ENCODE results near the gene CCDC69.
A peak's percentile ranks its signal among the peaks of the same experiment; 100 is the strongest.
"Not testable (repeated sequence)": the region's sequence is repeated elsewhere in the genome, so short reads cannot be mapped to it uniquely, and the experiment has no call there.

The CCDC69 gene, protein sequence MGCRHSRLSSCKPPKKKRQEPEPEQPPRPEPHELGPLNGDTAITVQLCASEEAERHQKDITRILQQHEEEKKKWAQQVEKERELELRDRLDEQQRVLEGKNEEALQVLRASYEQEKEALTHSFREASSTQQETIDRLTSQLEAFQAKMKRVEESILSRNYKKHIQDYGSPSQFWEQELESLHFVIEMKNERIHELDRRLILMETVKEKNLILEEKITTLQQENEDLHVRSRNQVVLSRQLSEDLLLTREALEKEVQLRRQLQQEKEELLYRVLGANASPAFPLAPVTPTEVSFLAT

DNA sequence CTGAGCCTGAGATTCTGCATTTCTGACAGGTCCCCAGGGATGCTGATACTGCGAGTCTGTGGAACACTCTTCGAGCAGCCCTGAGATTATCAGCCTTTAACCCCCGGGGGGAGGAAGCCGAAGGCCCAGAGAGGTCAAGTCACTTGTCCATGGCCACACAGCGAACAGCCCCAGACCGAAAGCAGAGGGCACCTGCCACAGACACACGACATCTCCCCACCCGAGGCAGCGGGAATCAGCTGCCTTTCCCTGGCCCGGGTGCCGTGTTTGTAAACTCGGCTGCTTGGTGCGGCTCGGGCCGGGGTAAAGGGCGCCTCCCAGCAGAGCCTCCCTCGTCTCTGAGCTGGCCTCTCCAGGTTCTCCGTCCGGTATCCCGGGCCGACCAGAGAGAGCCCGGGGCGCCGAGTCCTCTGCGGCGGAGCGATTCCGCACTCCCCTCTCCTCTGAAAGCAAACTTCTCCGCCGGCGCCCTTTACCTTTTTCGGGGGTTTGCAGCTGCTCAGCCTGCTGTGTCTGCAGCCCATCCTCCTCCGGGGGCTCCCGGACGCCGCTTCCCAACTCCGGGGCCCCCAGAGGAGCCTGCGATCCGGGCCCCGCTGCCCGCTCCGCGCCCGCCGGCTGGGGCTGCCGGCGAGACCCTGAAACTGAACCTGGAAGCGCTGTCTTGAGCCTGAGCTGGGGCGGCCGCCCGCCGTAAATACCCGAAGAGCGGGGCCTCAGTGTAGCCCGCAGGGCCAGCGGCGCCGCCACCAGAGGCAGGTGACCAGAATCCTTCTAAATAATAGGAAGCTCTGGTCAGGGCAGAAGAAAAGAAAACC, at the start of gene CCDC69:
Gene CCDC69, minus strand, starts transcription at position 646 of the 818 bp plus-strand sequence. Its CDS starts 122 bp downstream, at position 524.
- no peak for DNase-seq

DNA sequence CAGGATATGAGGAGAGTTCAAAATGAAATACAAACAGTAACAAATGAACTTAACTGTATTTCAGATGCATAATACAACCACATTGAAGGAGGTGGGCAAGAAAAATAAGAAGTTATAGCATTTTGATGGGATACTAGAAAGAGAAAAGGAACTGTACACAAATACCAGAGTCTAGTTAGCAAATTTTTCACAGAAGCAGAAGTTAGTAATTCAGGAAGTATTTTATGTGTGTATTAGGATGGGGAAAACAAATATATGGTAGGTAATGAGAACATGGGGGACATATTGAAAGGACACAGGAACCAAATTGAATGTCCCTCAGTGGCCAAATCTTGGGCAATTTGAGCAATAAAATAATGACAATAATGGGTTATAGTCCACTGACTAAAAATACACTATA, 47.4 kb upstream of the CCDC69 start:
- no peak for DNase-seq

DNA sequence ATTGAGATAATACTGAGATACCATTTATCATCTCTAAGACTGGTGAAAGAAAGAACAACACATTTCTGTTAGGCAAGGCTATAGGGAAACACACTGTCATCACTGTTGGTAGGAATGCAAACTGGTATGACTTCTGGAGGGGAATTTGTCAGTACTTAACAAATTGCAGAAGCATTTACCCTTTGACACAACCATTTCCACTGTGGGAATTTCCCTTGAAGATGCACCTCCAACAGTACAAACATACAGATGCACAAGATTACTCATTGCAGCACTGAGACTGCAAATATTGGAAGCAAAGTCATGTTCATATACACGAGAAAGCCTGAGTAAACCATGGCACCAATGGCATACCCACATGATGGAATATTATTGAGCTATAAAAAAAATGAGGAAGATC, 46.7 kb upstream of the CCDC69 start:
- no peak for DNase-seq

DNA sequence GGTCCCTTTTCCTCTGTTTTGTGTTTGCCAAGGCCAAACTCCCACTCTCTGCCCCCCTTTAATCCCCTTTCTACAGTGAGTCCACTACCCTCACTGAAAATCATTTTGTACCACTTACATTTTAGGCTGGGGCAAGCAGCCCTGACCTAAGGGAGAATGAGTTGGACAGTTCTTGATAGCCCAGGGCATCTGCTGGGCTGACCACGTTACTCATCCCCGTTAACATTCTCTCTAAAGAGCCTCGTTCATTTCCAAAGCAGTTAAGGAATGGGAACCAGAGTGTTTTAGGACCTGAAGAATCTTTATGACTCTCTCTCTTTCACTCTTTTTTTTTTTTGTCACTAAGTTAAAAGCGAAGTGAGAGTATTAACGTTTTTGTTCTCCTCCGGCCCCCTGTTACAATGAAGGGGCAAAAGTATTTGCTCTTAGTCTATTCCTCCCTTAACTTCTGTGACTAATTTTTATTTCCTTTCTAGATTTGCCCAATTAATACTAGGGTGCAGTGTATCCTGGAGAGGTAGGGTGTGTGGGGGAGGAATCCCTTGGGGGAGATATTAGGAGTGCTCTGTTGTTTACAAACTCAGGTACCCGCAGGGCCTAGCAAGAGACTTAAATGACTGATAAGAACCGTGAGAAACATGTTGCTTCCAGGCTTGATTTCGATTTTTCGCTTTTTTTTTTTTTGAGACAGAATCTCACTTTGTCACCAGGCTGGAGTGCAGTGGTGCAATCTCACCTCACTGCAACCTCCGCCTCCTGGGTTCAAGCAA, 43.8 kb upstream of the CCDC69 start:
- no peak for DNase-seq

DNA sequence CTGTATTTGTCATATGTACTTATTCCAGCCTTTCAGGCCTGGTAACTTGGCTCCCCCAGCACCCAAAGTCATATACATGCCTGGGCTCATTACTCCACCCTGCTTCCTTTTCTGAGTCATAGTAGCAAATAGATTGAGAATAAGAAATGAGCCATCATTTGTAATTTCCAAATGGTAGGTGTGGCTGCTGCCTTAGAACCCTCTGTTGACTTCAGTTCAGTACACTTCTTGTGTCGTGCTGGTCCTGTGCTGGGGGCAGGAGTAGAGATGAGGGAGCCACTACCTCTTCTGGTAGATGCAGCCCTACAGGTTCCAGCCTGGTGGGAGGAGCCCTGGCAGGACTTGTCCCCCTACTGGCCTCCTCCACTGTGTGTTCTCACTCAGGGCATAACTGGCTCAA, 40.2 kb upstream of the CCDC69 start:
- no peak for DNase-seq

DNA sequence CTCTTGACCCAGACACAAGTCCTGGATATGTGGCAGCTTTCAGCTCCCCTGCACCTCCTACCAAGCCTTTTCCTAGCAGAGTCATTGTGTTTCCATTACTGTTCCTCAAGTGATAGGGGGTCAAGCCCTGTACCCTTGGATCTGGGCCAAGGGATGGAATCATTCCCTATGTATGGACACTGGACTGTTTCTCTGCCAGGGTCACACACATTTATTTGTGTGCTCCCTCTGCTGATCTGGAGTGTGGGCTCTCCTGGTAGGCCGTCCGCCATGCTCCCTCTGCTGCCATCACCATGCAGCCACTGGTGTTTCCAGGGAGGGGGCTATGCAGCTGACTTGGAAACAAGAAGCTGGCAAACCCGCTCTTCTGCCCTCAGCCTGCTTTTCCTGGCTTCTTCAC, 38.6 kb upstream of the CCDC69 start:
- no peak for DNase-seq

DNA sequence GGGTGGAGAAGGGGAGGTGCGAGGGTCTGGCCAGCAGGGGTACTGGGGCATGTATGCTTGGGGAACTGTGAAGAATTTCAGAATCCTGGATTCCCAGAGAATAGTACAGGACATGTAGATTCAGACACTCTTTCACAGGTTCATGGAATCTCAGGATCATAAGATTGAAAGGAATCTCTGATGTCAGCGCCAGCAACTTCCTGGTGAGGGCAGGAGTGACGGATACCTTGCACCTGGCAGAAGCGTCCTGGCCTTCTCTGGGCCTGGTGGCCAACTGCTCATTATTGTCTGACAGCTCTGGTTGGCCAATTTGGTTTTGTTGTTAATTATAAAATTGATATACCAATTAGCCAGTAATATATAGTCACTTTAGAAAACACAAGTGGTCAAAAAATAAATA, 36.0 kb upstream of the CCDC69 start:
- DNase-seq, result no peak

DNA sequence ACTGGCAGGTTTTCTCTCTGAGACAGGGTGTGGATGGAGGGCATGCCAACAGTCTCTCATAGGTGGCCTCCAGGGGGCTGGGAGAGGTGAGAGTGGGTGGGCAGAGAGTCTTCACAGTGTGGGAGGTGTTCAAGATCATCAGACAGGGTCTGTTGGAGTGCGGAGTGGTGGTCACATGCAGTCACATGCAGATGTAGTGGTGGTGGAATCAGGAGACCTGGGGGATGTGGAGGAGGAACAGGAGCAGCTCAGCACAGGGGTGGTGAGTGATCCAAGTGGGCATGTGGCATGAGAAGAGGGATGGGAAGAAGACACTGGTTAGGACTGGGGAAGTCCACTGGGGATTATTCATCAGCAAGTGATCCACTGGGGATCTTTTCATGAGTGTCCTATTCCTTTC, 34.9 kb upstream of the CCDC69 start:
- DNase-seq, result no peak

DNA sequence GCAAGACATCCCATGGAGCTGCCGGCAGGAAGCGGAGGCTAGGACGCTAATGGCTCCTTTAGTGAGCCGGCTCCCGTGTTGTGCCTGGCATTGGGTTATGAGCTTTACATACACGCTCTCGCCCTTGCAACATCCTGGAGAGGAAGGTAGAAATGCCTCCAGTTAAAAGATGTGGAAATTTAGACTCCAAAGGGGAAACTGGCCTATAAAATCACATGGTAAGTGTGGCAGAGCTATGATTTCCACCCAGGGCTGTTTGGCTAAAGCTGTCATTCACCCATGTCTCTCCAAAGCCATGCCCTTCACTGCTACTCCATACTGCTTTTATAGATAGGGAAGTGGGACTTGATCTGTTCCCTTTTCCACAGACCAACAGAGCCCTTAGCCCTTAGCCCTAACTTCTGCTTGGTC, 34.3 kb upstream of the CCDC69 start:
- no peak for DNase-seq

DNA sequence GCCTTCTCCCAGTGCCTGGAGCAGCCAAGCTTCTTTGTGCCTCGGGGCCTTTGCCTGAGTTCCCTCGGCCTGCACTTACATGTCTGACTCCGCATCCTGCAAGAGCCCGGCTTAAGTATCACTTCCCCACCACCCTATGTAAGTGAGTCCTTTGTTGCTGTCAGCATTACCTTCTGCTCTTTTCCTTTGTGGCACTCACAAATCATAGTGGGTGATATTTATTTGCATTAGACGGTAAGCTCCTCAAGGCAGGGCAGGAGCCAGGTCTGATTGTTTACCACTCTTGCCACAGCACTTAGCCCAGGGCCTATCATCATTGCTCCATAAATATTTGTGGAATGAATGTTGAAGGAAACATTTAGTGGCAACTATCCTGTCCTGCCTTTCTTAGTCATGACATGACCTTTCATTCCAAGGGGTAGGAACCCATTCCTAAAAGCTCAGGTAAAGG, 33.9 kb upstream of the CCDC69 start:
- DNase-seq, result no peak

DNA sequence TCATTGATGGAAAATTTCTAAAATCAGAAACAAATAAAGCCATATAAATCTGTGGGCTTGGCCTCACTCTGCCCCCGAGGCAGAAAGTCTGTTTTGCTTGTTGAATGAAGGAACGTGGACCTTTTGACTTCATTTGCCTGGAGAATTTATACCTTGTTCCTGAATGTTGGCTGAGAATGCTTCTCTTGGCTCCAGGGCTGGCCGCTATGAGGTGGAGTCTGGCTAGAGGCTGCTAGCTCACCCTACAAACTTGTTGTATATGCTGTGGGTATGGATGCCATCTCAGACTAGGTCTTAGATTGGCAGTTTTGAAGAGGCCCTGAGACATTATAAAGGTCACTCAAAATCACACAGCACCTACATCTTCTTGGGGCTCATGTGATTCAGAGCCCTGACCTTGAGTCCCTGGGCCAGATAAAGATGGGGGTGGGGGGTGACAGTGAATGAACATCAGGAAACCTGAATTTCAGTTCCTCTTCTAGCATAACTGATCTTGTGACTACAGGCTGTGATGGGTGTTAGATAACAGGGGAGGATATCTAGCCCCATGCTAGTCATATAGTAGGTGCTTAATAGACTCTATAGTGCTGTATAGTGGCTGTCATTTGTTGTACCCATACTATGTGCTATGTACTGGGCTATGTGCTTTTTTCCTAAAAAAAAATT, 31.9 kb upstream of the CCDC69 start:
- no peak for DNase-seq

DNA sequence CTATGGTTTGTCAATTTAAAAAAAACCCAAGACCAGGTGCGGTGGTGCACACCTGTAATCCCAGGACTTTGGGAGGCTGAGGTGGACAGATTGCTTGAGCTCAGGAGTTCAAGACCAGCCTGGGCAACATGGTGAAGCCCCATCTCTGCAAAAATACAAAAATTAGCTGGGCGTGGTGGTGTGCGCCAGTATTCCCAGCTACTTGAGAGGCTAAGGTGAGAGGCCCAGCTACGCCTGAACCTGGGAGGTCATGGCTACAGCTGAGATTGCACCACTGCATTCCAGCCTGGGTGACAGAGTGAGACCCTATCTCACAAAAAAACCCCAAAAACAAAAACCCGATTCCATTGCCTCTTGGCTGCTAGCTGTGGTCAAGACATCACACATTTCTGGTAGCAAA, 31.1 kb upstream of the CCDC69 start:
- DNase-seq, result not testable (repeated sequence)

DNA sequence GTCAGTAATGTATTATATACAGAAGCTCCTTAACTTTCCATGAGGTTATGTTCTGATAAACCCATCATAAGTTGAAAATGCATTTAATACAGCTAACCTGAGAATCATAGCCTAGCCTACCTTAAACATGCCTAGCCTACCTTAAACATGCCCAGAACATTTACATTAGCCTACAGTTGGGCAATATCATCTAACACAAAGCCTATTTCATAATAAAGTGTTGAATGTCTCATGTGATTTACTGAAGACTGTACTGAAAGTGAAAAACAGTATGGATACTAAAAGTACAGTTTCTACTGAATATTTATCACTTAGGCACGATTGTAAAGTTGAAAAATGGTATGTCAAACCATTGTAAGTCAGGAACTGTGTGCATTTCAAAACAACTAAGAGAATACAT, 30.7 kb upstream of the CCDC69 start:
- DNase-seq, result no peak

DNA sequence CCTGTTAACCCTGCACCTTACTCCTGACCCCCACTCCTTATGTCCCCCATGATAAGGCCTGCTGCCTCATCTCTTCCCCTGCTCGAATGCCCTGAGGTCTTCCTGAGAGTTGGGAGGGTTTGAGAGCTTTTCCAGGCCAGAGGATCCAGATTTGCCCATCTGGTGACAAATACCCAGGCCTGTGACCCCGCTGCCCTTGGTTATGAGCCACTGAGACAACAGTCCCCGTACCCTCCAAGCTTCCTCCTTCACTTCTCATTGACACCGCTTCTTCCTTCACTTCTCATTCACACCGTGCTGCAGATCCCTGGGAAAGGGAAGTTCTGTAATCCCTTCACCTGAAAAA, 29.7 kb upstream of the CCDC69 start:
- no peak for DNase-seq

DNA sequence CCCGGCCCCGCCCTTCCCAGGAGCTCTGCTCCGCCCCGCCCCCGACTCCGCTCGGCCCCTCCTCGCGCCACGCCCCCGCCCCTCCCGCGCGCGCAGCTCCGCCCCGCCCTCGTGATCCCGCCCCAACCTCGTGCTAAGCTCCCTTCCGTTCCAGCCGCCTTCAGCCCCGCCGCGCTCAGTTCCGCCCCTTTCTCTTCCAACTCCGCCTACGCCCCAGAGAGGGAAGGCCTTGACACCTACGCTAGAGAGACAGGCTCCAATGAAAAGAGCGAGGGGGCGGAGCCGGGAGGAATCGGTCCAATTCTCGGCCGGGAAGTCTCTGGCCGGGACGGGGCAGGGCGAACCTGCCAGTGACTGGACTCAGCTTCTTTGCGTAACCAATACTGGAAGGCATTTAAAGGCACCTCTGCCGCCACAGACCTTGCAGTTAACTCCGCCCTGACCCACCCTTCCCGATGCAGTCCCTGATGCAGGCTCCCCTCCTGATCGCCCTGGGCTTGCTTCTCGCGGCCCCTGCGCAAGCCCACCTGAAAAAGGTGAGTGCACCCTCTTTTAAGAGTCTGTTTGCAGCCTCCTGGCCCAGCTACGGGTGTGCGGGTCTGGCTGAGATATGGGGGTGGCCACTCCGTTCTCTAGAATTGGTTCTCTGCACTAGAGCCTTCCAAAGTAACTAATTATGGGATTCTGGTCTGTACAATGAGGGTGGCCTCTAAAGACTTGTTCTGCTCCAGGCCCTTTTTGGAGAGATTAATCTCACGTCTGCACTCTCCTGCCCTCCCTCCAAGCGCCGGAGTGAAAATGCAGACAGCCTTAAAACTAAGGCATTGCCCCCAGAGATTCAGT, 29.1 kb upstream of the CCDC69 start, which contains the start of gene GM2A:
Gene GM2A, plus strand, starts transcription at position 424 of the 843 bp plus-strand sequence. Its CDS starts 32 bp downstream, at position 456.
- DNase-seq, result peak; percentile 84

DNA sequence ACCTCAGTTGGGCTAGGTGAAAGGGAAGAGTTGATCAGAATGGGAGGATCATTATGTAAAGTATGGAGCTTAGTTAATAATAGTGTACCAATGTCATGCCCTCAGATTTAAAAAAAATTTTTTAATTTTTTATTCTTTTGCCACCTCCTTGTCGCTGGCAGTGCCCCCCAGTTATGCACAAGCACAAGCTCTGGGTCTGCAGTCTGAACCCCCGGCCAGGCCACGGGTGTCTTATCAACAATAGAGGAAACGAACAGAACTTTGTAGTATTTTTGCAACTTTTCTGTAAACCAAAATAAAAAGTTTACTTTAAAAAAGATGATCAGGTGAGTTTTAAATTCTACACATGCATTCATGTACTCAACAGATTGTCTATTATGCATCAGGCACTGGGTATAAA, 27.7 kb upstream of the CCDC69 start:
- no peak for DNase-seq

DNA sequence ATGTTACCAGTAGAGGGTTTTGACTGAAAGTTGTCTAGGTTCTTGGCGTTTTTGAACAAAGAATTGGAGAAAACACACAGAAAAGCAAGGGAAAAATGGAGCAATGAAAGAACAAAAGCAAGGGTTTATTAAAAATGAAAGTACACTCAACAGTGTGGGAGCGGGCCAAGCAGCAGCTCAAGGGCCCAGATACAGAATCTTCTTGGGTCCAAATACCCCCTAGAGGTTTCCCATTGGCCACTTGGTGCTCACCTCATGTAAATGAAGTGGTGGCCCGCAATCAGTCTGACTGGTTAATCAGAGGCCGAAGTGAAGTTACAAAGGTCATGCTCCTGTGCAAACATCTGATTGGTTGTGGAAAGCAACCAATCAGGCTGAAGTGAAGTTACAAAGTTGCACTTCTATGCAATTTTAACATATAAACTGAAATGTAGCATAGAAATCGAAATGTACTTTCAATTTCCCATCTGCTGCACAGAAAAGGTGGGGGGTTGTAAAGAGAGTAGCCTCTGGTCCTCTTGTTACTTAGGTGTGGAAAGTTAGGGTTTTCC, 27.2 kb upstream of the CCDC69 start:
- no peak for DNase-seq

DNA sequence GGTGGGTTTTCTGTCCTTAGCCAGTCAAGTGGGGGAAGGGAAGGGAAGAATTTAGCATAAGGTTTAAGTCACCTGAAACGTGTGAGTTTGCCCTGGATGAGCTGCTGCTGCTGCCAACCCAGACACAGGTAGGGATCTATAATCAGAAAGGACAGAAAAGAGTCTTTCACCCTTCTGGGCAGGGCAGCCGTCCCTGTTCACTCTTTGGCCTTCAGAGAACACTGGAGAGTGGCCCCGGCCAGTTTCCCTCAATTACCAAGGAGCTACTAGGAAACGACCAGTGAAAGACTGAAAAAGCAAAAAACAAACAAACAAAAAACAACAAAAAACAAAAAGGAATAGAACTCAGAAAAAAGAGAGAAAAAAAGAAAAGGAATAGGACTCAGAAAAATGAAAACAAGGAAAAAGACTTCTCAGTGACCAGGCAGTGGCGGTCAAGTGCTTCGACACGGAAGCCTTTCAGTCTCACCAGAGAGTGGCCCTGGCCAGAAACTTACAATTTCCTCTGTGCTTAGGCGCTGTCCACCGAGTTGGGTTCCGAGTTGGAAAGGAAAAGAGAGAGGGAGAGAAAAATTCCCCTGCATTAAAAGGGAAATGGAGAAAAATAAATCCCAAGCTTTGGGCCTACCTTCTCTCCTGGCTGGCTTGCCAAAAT, 26.6 kb upstream of the CCDC69 start:
- no peak for DNase-seq

DNA sequence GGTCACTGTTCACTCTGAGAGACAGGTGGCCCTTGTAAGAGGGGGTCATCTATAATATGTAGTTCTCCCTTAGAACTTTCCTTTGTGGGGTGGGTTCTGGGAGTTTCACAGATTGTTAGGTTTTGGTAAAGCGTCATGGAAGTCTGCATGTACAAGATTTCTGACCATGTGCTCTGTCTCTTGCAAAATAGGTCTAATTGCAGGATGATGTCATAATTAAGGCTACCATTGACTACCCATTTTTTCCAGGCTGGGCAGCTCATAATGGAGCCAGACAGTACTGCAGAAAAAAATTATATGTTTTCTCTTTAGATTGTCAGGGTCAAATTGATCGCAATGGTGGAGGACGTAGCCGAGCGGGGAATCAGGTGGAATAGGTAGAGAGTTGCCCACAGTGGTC, 25.4 kb upstream of the CCDC69 start:
- DNase-seq, result no peak

DNA sequence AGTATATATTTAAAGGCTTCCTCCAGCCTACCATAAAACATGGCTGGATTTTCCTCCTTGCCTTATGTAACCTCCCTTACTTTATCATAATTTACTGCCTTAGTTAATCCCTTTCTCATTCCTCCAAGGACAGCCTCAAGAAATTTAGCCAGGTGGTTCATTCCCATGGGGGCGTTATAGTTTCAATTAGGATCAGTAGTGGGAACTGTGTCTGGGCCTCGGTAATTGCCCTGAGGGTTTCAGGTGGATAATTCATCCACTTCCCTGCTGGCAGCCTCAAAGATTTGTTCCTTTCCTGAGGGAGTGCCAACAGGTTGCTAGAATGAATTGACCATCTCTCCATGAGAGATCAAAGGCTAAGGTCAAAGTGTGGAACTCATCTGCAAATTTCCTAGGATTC, 24.8 kb upstream of the CCDC69 start:
- DNase-seq, result no peak

DNA sequence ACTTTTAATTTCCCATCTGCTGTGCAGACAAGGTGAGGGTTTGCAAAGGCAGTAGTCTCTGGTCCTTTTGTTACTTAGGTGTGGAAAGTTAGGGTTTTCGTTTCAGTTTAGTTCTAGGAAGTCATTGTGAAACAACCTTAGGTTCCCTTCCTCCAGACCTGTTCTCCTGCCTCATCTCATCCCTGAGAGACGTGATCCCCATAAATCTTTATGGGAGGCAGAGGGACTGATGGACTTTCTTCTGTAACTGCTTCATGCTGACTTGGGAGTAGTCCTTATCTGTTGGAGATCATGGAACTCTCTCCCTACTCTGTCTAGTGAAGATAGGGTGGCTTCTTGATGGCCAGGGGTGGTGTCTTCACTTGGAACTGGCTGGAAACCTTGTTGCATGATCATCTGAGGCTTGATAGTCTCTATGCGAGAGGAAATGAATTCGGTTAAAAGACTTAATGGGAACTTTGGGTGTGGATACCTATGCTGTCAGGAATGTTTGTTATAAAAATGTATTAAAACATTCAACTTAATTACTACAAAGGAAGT, 21.9 kb upstream of the CCDC69 start:
- DNase-seq, result no peak
